HL-60/S4 treated with retinoic acid at 250 ng/mL for 4 days and 3 days (cell line): ENCODE measurements around the gene PKN1.

Experiments
- in situ Hi-C: fragments of 300-500 bp; cut with MboI; formaldehyde crosslinking; loops from 2 replicates; pipeline ENCODE4 v1.7.0; 2022; ENCODE audit warnings: low sequenced_read_pairs

PKN1 gene

DNA sequence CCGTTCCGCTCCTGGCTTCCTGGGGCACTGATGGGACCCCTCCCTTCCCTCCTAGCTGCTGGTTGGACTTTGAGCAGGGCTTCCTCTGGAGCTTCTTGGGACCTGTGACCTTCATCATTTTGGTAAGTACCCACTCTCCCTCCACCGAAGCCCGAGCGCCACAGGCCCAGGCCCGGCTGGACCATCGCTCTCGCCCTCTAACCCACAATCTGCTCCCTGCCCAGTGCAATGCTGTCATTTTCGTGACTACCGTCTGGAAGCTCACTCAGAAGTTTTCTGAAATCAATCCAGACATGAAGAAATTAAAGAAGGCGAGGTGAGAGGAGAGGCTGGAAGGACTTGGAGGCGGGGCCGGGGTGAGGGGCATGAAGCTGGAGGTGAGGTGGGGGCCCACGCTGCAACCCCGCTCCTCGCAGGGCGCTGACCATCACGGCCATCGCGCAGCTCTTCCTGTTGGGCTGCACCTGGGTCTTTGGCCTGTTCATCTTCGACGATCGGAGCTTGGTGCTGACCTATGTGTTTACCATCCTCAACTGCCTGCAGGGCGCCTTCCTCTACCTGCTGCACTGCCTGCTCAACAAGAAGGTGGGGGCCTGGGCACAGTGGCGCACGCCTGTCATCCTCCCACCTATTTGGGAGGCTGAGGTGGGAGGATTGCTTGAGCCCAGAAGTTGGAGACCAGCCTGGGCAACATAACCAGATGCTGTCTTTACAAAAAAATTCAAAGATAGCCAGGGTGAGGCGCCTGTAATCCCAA lies 26.3 kb upstream of the PKN1 start:
- in situ Hi-C loops = no loop called here

GRCh38 chr19:14407605-14408484 lies 25.3 kb upstream of the PKN1 start:
- in situ Hi-C loops = no loop called here

GRCh38 chr19:14408491-14409145 lies 24.5 kb upstream of the PKN1 start:
- in situ Hi-C loops = no loop called here

DNA sequence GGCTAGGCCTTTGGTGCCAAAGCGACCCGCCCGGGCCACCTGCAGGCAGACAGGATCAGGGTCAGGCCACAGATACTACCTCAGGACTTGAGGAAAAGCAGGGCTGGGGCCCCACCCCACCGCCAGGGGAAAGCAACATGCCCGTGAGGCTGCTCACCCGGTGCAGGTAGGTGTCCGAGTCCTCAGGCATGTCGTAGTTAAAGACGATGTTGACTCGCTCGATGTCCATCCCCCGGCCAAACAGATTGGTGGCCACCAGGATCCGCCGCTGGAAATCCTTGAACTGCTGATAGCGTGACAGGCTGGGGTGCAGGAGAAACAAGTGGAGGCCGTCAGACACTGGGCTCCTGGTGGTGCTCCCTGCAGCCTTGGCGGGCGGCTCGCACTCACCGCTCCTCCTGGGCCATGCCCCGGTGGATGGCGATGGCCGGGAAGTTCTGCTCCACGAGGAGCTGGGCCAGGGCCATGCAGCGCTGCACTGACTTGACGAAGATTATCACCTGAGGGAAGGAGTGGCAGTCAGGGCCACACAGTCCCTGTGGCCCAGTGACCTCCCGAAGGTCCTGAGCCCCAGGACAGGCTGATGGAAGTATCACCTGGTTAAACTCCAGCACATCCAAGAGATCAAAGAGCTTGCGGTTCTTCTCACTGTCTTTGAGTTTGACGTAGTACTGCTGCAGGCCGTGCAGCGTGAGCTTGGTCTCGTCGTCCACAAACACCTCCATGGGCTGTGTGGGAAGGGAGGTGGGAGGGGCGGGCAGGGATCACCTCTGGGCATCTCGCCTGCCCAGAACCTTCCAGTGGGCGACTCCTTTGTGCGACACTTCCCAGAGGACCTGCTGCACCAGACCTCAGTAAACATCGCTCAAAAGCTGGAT lies 23.7 kb upstream of the PKN1 start:
- in situ Hi-C loops = no loop called here

GRCh38 chr19:14410091-14411051 lies 22.7 kb upstream of the PKN1 start:
- in situ Hi-C loops = no loop called here

- in situ Hi-C loops = no loop called here
These were observed 21.8 kb upstream of the PKN1 start for GRCh38 chr19:14411161-14411937.

GRCh38 chr19:14411938-14412245 lies 21.2 kb upstream of the PKN1 start:
- in situ Hi-C loops = no loop called here

- in situ Hi-C loops = no loop called here
These were observed 20.6 kb upstream of the PKN1 start for GRCh38 chr19:14412324-14412995.

GRCh38 chr19:14412996-14413692 lies 20.0 kb upstream of the PKN1 start:
- in situ Hi-C loops = no loop called here

GRCh38 chr19:14413693-14414181 lies 19.4 kb upstream of the PKN1 start:
- in situ Hi-C loops = no loop called here

GRCh38 chr19:14414926-14415690 lies 18.0 kb upstream of the PKN1 start:
- in situ Hi-C loops = no loop called here

DNA sequence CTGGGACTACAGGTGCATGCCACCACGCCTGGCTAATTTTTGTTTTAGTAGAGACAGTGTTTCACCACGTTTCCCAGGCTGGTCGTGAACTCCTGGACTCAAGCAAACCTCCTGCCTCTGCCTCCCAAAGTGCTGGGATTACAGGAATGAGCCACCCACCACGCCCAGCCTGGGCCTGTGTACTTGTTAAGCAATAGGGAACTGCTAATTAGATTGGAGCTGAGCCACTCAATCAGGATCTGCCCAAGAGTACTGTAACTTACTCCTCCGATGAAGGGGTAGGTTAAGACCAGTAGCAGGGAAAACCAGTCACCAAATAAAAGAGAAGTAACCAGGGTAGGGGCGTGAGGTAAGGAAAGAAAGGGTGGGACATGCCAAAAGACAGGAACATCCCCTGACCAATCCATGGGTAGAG lies 16.3 kb upstream of the PKN1 start:
- in situ Hi-C loops = no loop called here

DNA sequence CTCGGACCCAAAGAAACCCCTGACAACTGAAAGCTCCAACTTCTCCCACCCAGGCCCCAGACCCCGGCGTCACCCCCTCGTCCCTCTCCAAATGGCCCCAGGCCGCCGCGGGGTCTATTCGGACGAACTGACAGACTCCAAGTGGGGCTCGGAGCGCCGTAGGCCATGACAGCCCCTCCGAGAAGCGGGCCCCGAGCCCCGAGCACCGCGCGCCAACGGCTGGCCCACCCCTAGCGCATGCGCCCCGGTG lies 14.3 kb upstream of the PKN1 start:
- in situ Hi-C loops = no loop called here

- in situ Hi-C loops = no loop called here
These were observed 13.8 kb upstream of the PKN1 start, which contains the start of gene DDX39A for GRCh38 chr19:14419106-14419813. Gene DDX39A (minus strand): TSS chr19:14419341. CDS start chr19:14413220, 6,121 bp downstream.

DNA sequence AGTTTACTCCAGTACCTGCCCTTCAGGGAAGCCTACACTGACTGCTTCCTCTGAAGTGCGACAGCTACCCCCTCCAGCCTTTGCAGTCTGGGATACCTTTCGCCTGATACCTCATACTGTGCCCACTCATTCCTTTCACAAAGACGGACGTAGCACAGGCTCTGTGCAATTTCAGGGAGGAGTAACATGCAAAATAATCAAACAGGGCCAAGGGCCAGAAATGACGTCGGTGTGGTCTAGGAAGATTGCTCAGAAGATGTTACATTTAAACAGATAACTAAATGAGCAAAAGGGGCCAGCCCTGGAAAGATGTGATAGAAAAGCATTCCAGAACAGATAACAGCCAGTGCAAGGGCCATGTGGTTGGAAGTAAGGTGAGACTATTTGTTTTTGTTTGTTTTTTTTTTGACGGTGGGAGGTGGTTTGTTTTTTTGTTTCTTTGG lies 7.4 kb upstream of the PKN1 start:
- in situ Hi-C loops = no loop called here

DNA sequence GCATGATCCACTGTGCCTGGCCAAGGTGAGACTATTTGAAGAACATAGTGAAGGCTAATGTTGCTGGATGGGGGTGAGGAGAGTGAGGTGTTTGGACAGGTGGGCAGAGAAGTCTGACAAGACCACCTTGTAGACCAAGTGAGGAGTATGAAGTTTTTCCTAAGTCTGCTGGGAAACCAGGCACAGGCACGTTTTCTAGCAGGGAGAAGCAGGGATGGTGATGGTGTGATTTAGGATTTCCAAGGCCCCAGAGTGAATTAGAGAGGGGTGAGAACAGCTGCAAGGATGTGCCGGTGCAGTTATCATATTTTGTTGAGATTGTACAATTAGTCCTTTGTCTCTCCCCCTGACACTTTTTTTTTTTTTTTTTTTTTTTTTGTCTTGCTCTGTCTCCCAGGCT lies 5.6 kb upstream of the PKN1 start:
- in situ Hi-C loops = no loop called here
